HUDEP-2 (cell line): Measurements from ENCODE around the gene DNAJA1.
A peak's percentile ranks its signal among the peaks of the same experiment; 100 is the strongest.
"Not testable (repeated sequence)": the region's sequence is repeated elsewhere in the genome, so short reads cannot be mapped to it uniquely, and the experiment has no call there.

Experiments
- DNase-seq, 76 experiments: peaks; one replicate each; lab custom pipeline; 2025; ENCODE audit not compliant: unreplicated experiment in 76 of 76; lab: John Stamatoyannopoulos, UW

Gene DNAJA1

GRCh38 chr9:33024966-33025571 lies at the start of gene DNAJA1:
TSS of gene DNAJA1 (plus strand) at chr9:33025273. CDS start at chr9:33026485, 1,212 bp downstream.
- DNase-seq, result peak in 74 of 76 experiments; percentile 22 to 95 (median 87)

- DNase-seq, result no peak
Measured at GRCh38 chr9:32978051-32978450, 47.0 kb upstream of the DNAJA1 start.

GRCh38 chr9:32986971-32987370 lies 38.1 kb upstream of the DNAJA1 start:
- no peak for DNase-seq

- DNase-seq, result peak in 70 of 76 experiments; percentile 11 to 87 (median 64)
Measured at GRCh38 chr9:32989660-32990059, 35.4 kb upstream of the DNAJA1 start.

- DNase-seq, result peak in 33 of 76 experiments; percentile 1 to 54 (median 23)
Measured at GRCh38 chr9:32991897-32992594, 33.0 kb upstream of the DNAJA1 start.

GRCh38 chr9:32992595-32993238 lies 32.4 kb upstream of the DNAJA1 start:
- no peak for DNase-seq

GRCh38 chr9:33000682-33001055 lies 24.4 kb upstream of the DNAJA1 start:
- peak in 16 of 76 experiments; percentile 9 to 46 (median 26) for DNase-seq

- not testable (repeated sequence) for DNase-seq
Measured at GRCh38 chr9:33005335-33005734, 19.7 kb upstream of the DNAJA1 start.

- no peak for DNase-seq
Measured at GRCh38 chr9:33007755-33008154, 17.3 kb upstream of the DNAJA1 start.

- DNase-seq, result no peak
Measured at GRCh38 chr9:33011831-33012230, 13.2 kb upstream of the DNAJA1 start.

GRCh38 chr9:33012328-33013069 lies 12.6 kb upstream of the DNAJA1 start:
- DNase-seq, result no peak

GRCh38 chr9:33013962-33014664 lies 11.0 kb upstream of the DNAJA1 start:
- DNase-seq, result no peak

GRCh38 chr9:33014665-33015014 lies 10.4 kb upstream of the DNAJA1 start:
- DNase-seq, result no peak

- DNase-seq, result no peak
Measured at GRCh38 chr9:33017283-33018041, 7.6 kb upstream of the DNAJA1 start.

- DNase-seq, result no peak
Measured at GRCh38 chr9:33019797-33020196, 5.3 kb upstream of the DNAJA1 start.

GRCh38 chr9:33022303-33022702 lies 2.8 kb upstream of the DNAJA1 start:
- no peak for DNase-seq

- no peak for DNase-seq
Measured at GRCh38 chr9:33022755-33023154, 2.3 kb upstream of the DNAJA1 start.

GRCh38 chr9:33023661-33024060 lies 1.4 kb upstream of the DNAJA1 start:
- no peak for DNase-seq

- peak in 31 of 76 experiments; percentile 5 to 65 (median 30) for DNase-seq
Measured at GRCh38 chr9:33024126-33024965, 727 bp upstream of the DNAJA1 start.
